HepG2 (cell line): ENCODE measurements around the gene ABCC9. TPM values are rescaled to one million over a fixed set of nuclear protein-coding genes. Genes with fewer than 3 reads are reported as not detected.

Source experiments
- ATAC-seq: fragments of 200-7000 bp; cut with Tn5 transposase; 3 replicates; pipeline ENCODE4 v1.9.1; 2020; ENCODE audit warnings: mild to moderate bottlenecking, moderate library complexity
- BruUV-seq: library from RNA; stranded (reverse); fragments of 400-500 nt; replicated peaks from 2 replicates; lab custom pipeline; 2021; lab: Mats Ljungman, UMichigan
- CTCF ChIA-PET: fragments of 300-600 bp; formaldehyde crosslinking; extraction: SDS; loops from one replicate; lab custom pipeline; 2021; ENCODE audit warnings: low total read pairs, inconsistent platforms, low intra/inter-chr PET ratio; lab: Yijun Ruan, JAX
- POLR2A ChIA-PET: fragments of 350-600 bp; sonication (Branson Sonifier 250); formaldehyde crosslinking; loops from one replicate; lab custom pipeline; 2020; ENCODE audit warnings: antibody characterized with exemption, inconsistent platforms; lab: Yijun Ruan, JAX
- DNase-seq: peaks from one replicate; pipeline ENCODE4 v3.0.0-alpha.2; 2015; ENCODE audit warnings: low spot score
- FAIRE-seq: peaks from 3 replicates; lab custom pipeline; 2011; peaks lifted over from hg19 to GRCh38; lab: Jason Lieb, UNC
- H2AFZ ChIP-seq: one replicate; pipeline ENCODE4 v1.6.1; 2011; ENCODE audit warnings: low read length, inconsistent platforms
- H3K27ac ChIP-seq: fragments of 300-600 bp; 3 replicates; pipeline ENCODE4 v1.8.0; 2011; ENCODE audit warnings: mixed run types, mild to moderate bottlenecking, mixed read lengths, low read length, inconsistent platforms; ENCODE audit not compliant: insufficient read depth; ENCODE audit errors: extremely low read length
- H3K27me3 ChIP-seq, 2 experiments: fragments of 200-600 bp in 1 of 2; 2 replicates in 1 of 2; 3 replicates in 1 of 2; pipeline versions ENCODE4 v1.6.0 to v1.8.0; 2011; ENCODE audit warnings: low read length in 2 of 2, mild to moderate bottlenecking in 2 of 2, moderate library complexity in 2 of 2, inconsistent platforms in 1 of 2; ENCODE audit not compliant: insufficient read depth in 2 of 2, control insufficient read depth in 1 of 2
- H3K36me3 ChIP-seq, 2 experiments: fragments of 200-600 bp in 1 of 2; replicated peaks in 1 of 2; 2 replicates in 1 of 2; 3 replicates in 1 of 2; pipeline versions ENCODE4 v1.5.1 to v1.8.0; 2011; ENCODE audit warnings: low read length in 2 of 2, inconsistent platforms in 1 of 2; ENCODE audit not compliant: insufficient read depth in 2 of 2, control insufficient read depth in 1 of 2
- H3K4me1 ChIP-seq: 2 replicates; pipeline ENCODE4 v1.5.1; 2012; ENCODE audit warnings: low read length, inconsistent platforms; ENCODE audit not compliant: insufficient read depth
- H3K4me2 ChIP-seq: 2 replicates; pipeline ENCODE4 v1.6.0; 2011; ENCODE audit warnings: low read depth, low read length, inconsistent platforms
- H3K4me3 ChIP-seq, 3 experiments: fragments of 200-600 bp in 1 of 3; sonication (generic), shearing (Covaris generic) in 1 of 3; replicated peaks in 1 of 3; 2 replicates each; pipeline ENCODE4 v1.5.1; 2011 to 2016; ENCODE audit warnings: low read length in 3 of 3, inconsistent platforms in 2 of 3, low read depth in 2 of 3, mild to moderate bottlenecking in 2 of 3, control low read depth in 1 of 3, mixed read lengths in 1 of 3; ENCODE audit not compliant: insufficient read depth in 1 of 3
- H3K79me2 ChIP-seq: one replicate; pipeline ENCODE4 v1.6.1; 2011; ENCODE audit warnings: low read length, inconsistent platforms; ENCODE audit not compliant: insufficient read depth
- H3K9ac ChIP-seq: 2 replicates; pipeline ENCODE4 v1.6.0; 2011; ENCODE audit warnings: mild to moderate bottlenecking, low read depth, low read length, inconsistent platforms; ENCODE audit not compliant: insufficient read depth
- H3K9me3 ChIP-seq: 2 replicates; pipeline ENCODE4 v1.5.1; 2012; ENCODE audit warnings: mild to moderate bottlenecking, low read length
- H4K20me1 ChIP-seq: 2 replicates; pipeline ENCODE4 v1.6.0; 2011; ENCODE audit warnings: inconsistent platforms, mild to moderate bottlenecking, low read length, moderate library complexity; ENCODE audit not compliant: insufficient read depth
- ARNT ChIP-seq: fragments of 450-650 bp; IDR thresholded peaks from 2 replicates; pipeline ENCODE4 v1.6.1; 2017
- BCL6 ChIP-seq: IDR thresholded peaks from 2 replicates; pipeline ENCODE4 v1.6.1; 2016; ENCODE audit warnings: missing genetic modification reagents, missing compliant biosample characterization
- CENPT ChIP-seq: sonication (generic); formaldehyde crosslinking; IDR thresholded peaks from 2 replicates; pipeline ENCODE4 v1.8.0; 2022; ENCODE audit warnings: low read depth, mild to moderate bottlenecking, moderate library complexity, missing genetic modification reagents
- CREB3 ChIP-seq: sonication (generic); formaldehyde crosslinking; IDR thresholded peaks from 2 replicates; pipeline ENCODE4 v1.5.0; 2020; ENCODE audit warnings: missing genetic modification reagents
- E2F2 ChIP-seq: sonication (generic); formaldehyde crosslinking; IDR thresholded peaks from 2 replicates; pipeline ENCODE4 v1.4.0; 2020; ENCODE audit warnings: missing genetic modification reagents, borderline replicate concordance
- ELF1 ChIP-seq: sonication (generic); formaldehyde crosslinking; IDR thresholded peaks from 2 replicates; pipeline ENCODE4 v1.4.0; 2020; ENCODE audit warnings: missing genetic modification reagents
- HIVEP1 ChIP-seq: sonication (generic); formaldehyde crosslinking; IDR thresholded peaks from 2 replicates; pipeline ENCODE4 v1.4.0; 2020; ENCODE audit warnings: mild to moderate bottlenecking, missing genetic modification reagents
- NFE2 ChIP-seq: sonication (generic); formaldehyde crosslinking; IDR thresholded peaks from 2 replicates; pipeline ENCODE4 v1.4.0; 2020; ENCODE audit warnings: missing genetic modification reagents
- SETDB1 ChIP-seq: sonication (generic); formaldehyde crosslinking; IDR thresholded peaks from 2 replicates; pipeline ENCODE4 v1.5.1; 2020; ENCODE audit warnings: missing genetic modification reagents, mild to moderate bottlenecking, borderline replicate concordance
- TFDP2 ChIP-seq: sonication (generic); formaldehyde crosslinking; IDR thresholded peaks from 2 replicates; pipeline ENCODE4 v1.4.0; 2020; ENCODE audit warnings: missing genetic modification reagents
- TFE3 ChIP-seq: IDR thresholded peaks from 2 replicates; pipeline ENCODE4 v1.6.1; 2016
- ZBTB46 ChIP-seq: sonication (generic); formaldehyde crosslinking; IDR thresholded peaks from 2 replicates; pipeline ENCODE4 v1.4.0; 2020; ENCODE audit warnings: mild to moderate bottlenecking, missing genetic modification reagents, borderline replicate concordance
- ZKSCAN8 ChIP-seq: IDR thresholded peaks from 2 replicates; pipeline ENCODE4 v1.6.1; 2016; ENCODE audit warnings: borderline replicate concordance, missing genetic modification reagents, missing compliant biosample characterization
- ZNF607 ChIP-seq: sonication (generic); formaldehyde crosslinking; IDR thresholded peaks from 2 replicates; pipeline ENCODE4 v1.5.1; 2020; ENCODE audit warnings: missing genetic modification reagents, mild to moderate bottlenecking, borderline replicate concordance
- ZSCAN31 ChIP-seq: sonication (generic); formaldehyde crosslinking; IDR thresholded peaks from 2 replicates; pipeline ENCODE4 v1.5.0; 2020; ENCODE audit warnings: low read depth, mild to moderate bottlenecking, missing genetic modification reagents
- ZSCAN9 ChIP-seq: IDR thresholded peaks from 2 replicates; pipeline ENCODE4 v1.6.1; 2016; ENCODE audit warnings: borderline replicate concordance
- WGBS: methylation state at CpG from one replicate; pipeline ENCODE4 v1.1.6; 2017; ENCODE audit warnings: low lambda C conversion rate; 5-methylcytosine and 5-hydroxymethylcytosine counted together
- in situ Hi-C: cut with HindIII; loops from 2 replicates; pipeline ENCODE4 v1.10.0; 2017; ENCODE audit warnings: low pct_unique_long_range_greater_than_20kb; ENCODE audit not compliant: extremely low pct_ligation_motif_present
- intact Hi-C: fragments of 100-400 bp; cut with micrococcal nuclease; formaldehyde crosslinking; loops from one replicate; pipeline ENCODE4 v1.10.0; 2022; ENCODE audit not compliant: unreplicated experiment
- polyA plus RNA-seq, 8 experiments: library from polyadenylated mRNA; depleted of rRNA in 3 of 8; stranded (reverse) in 7 of 8; unstranded in 1 of 8; fragments of >200 nt; fragmentation: Illumina TruSeq in 4 of 8; extraction: Trizol in 4 of 8; gene quantifications; 2 replicates each; pipeline versions ENCODE4 v1.2.1 to v1.2.3, GENCODE V29; 2011 to 2016; ENCODE audit warnings: low read depth in 4 of 8, missing spikeins in 1 of 8, mixed read lengths in 1 of 8; ENCODE audit not compliant: insufficient read depth in 1 of 8
- total RNA-seq, 5 experiments: library from RNA; depleted of rRNA; stranded (reverse); fragments of >200 nt; fragmentation: Illumina TruSeq; extraction: Trizol; gene quantifications; 2 replicates each; pipeline ENCODE4 v1.2.3, GENCODE V29; 2016; ENCODE audit warnings: low read depth in 1 of 5

Gene ABCC9
- total and polyA plus RNA-seq, 2 of the 13 experiments (the other 11 are each of a cell fraction or from before 2014, with no cell fraction given), result not detected

GRCh38 chr12:21911832-21912231, 29.4 kb downstream of the ABCC9 start:
- intact Hi-C loops (no loop called here), in situ Hi-C loops (no loop called here)
- DNase-seq (no peak), FAIRE-seq (no peak), ATAC-seq (no peak)
- no peak overlapping the region for H3K4me3 ChIP-seq
- H4K20me1 ChIP-seq, result no peaks in the 10 kb centered on the region
- no peak overlapping the region for H3K27ac ChIP-seq
- H3K4me2 ChIP-seq, result no peak overlapping the region
- no peaks in the 10 kb centered on the region for H3K36me3 ChIP-seq
- H3K4me1 ChIP-seq, result no peaks in the 10 kb centered on the region
- H3K9me3 ChIP-seq, result no peaks in the 10 kb centered on the region
- ChIA-PET CTCF (no interaction called here), POLR2A (no interaction called here)
- BruUV-seq, result no TSS peak
- no peaks in the 10 kb centered on the region for H3K27me3 ChIP-seq
- no peak overlapping the region for H2AFZ ChIP-seq
- TF ChIP-seq TFDP2 (CRISPR knock-in tag) (no peak), NFE2 (CRISPR knock-in tag) (no peak), SETDB1 (CRISPR knock-in tag) (no peak), BCL6 (no peak), CREB3 (CRISPR knock-in tag) (no peak), ZSCAN9 (CRISPR knock-in tag) (no peak), ZKSCAN8 (CRISPR knock-in tag) (no peak), ZSCAN31 (CRISPR knock-in tag) (no peak), HIVEP1 (CRISPR knock-in tag) (no peak), ZBTB46 (CRISPR knock-in tag) (no peak), ARNT (no peak), E2F2 (CRISPR knock-in tag) (no peak), ZNF607 (CRISPR knock-in tag) (no peak), ELF1 (CRISPR knock-in tag) (no peak), CENPT (CRISPR knock-in tag) (no peak), TFE3 (CRISPR knock-in tag) (no peak)
- no peak overlapping the region for H3K9ac ChIP-seq
- 3% methylated on average over 4 of the region's 4 CpGs for WGBS
- no peaks in the 10 kb centered on the region for H3K79me2 ChIP-seq
